Suprapubic skin (tissue), 4 donors: Measurements from ENCODE around the gene FRMD3.

Experiments
- EP300 ChIP-seq: sonication (generic); formaldehyde crosslinking; IDR thresholded peaks from one replicate; pipeline ENCODE4 v1.6.1; 2017; ENCODE audit warnings: antibody characterized with exemption
- POLR2A ChIP-seq, 2 donors: fragments of 450-650 bp; IDR thresholded peaks; one replicate each; pipeline ENCODE4 v1.6.1; 2017; ENCODE audit warnings: antibody characterized with exemption in 2 of 2, mild to moderate bottlenecking in 2 of 2, moderate library complexity in 2 of 2
- POLR2AphosphoS5 ChIP-seq, 3 donors: sonication (generic); formaldehyde crosslinking; IDR thresholded peaks; one replicate each; pipeline ENCODE4 v1.6.1; 2017; ENCODE audit warnings: antibody characterized with exemption in 3 of 3
- TF ChIP-seq, protein P1 (sequence below), 2 donors: fragments of 200-600 bp in 1 of 2; fragments of 450-650 bp in 1 of 2; sonication (generic) in 1 of 2; IDR thresholded peaks; one replicate each; pipeline ENCODE4 v1.5.1; 2016 to 2019; ENCODE audit warnings: antibody characterized with exemption in 2 of 2, mild to moderate bottlenecking in 1 of 2, moderate library complexity in 1 of 2

DNA sequence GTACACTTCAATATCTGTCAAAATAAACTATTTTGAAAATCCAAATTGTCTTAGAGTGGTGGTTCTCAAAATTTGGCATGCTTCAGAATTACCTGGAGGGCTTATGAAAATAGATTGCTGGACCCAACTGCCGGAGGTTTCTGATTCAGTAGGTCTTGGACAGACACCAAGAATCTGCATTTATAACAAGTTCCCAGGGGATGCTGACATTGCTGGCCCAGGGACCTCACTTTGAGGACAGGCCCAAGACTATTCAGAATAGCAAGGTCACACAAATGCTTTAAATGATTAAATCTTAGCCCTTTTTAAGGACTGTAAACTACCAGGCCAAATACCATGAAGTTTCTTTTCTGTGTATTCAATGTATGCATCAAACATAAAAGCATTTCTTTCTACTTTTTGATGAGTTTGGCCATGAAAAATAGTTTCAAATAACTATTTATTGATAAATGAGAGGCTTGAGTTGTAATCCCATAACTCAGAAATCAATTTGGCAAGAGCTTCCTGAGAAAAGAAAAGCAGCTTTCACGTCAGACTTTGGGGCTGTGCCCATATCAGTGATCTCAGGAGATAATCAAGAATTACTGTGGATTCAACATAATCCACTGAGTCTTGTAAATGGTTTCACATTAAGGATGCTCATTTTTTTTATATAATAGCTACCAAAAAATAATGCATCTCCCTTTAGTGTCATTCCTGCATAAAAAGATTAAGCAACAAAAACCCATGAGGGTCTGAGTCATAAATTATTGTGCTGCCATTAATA is 191.4 kb downstream of the FRMD3 start:
- TF ChIP-seq POLR2A (IDR thresholded peaks at IDR 0.05) (no peak), EP300 (no peak), POLR2AphosphoS5 (IDR thresholded peaks at IDR 0.05) (no peak)
- TF ChIP-seq, protein P1, sequence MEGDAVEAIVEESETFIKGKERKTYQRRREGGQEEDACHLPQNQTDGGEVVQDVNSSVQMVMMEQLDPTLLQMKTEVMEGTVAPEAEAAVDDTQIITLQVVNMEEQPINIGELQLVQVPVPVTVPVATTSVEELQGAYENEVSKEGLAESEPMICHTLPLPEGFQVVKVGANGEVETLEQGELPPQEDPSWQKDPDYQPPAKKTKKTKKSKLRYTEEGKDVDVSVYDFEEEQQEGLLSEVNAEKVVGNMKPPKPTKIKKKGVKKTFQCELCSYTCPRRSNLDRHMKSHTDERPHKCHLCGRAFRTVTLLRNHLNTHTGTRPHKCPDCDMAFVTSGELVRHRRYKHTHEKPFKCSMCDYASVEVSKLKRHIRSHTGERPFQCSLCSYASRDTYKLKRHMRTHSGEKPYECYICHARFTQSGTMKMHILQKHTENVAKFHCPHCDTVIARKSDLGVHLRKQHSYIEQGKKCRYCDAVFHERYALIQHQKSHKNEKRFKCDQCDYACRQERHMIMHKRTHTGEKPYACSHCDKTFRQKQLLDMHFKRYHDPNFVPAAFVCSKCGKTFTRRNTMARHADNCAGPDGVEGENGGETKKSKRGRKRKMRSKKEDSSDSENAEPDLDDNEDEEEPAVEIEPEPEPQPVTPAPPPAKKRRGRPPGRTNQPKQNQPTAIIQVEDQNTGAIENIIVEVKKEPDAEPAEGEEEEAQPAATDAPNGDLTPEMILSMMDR (IDR thresholded peaks at IDR 0.05), result no peak
